Bronchial epithelial cell (primary cell): ENCODE results near the gene PPIF. TPM values are rescaled to one million over a fixed set of nuclear protein-coding genes. Genes with fewer than 3 reads are reported as not detected.
"Not testable (repeated sequence)": the region's sequence is repeated elsewhere in the genome, so short reads cannot be mapped to it uniquely, and the experiment has no call there.

Source experiments
- DNase-seq: peaks from one replicate; pipeline ENCODE4 v3.0.0-alpha.2; 2010; ENCODE audit warnings: low read depth
- FAIRE-seq: peaks from 2 replicates; lab custom pipeline; 2011; peaks lifted over from hg19 to GRCh38; lab: Jason Lieb, UNC
- H3K27me3 ChIP-seq: 2 replicates; pipeline ENCODE4 v1.5.1; 2011; ENCODE audit warnings: low read length; ENCODE audit not compliant: control insufficient read depth, insufficient read depth
- H3K36me3 ChIP-seq: 2 replicates; pipeline ENCODE4 v1.5.1; 2011; ENCODE audit warnings: low read length; ENCODE audit not compliant: control insufficient read depth, insufficient read depth
- H3K4me3 ChIP-seq: 2 replicates; pipeline ENCODE4 v1.5.1; 2011; ENCODE audit warnings: mild to moderate bottlenecking, low read depth, low read length, control low read depth
- total RNA-seq: library from RNA; depleted of rRNA; stranded (reverse); fragments of >200 nt; gene quantifications from 2 replicates; pipeline ENCODE4 v1.2.1, GENCODE V29; 2014
- TF ChIP-seq, protein P1 (sequence below): IDR thresholded peaks from 2 replicates; pipeline ENCODE4 v1.5.1; 2011; ENCODE audit warnings: mild to moderate bottlenecking, moderate library complexity, low read length, control low read depth, inconsistent platforms; ENCODE audit not compliant: insufficient read depth, severe bottlenecking

PPIF gene
- total RNA-seq, 1 donor from 2014 or later, result 27.1 TPM

GRCh38 chr10:79331226-79331625 lies 16.0 kb upstream of the PPIF start:
- TF ChIP-seq, protein P1, sequence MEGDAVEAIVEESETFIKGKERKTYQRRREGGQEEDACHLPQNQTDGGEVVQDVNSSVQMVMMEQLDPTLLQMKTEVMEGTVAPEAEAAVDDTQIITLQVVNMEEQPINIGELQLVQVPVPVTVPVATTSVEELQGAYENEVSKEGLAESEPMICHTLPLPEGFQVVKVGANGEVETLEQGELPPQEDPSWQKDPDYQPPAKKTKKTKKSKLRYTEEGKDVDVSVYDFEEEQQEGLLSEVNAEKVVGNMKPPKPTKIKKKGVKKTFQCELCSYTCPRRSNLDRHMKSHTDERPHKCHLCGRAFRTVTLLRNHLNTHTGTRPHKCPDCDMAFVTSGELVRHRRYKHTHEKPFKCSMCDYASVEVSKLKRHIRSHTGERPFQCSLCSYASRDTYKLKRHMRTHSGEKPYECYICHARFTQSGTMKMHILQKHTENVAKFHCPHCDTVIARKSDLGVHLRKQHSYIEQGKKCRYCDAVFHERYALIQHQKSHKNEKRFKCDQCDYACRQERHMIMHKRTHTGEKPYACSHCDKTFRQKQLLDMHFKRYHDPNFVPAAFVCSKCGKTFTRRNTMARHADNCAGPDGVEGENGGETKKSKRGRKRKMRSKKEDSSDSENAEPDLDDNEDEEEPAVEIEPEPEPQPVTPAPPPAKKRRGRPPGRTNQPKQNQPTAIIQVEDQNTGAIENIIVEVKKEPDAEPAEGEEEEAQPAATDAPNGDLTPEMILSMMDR, result no peak
- Histone ChIP-seq H3K4me3 (no peak overlapping the region), H3K27me3 (no peaks in the 10 kb centered on the region), H3K36me3 (no peaks in the 10 kb centered on the region)
- no peak for FAIRE-seq
- DNase-seq, result no peak

- Histone ChIP-seq H3K27me3 (no peaks in the 10 kb centered on the region), H3K4me3 (no peak overlapping the region), H3K36me3 (no peaks in the 10 kb centered on the region)
- DNase-seq (peak; percentile 66), FAIRE-seq (no peak)
- TF ChIP-seq, protein P1, result no peak
Measured at GRCh38 chr10:79331709-79332108, 15.6 kb upstream of the PPIF start.

GRCh38 chr10:79332610-79333315 lies 14.5 kb upstream of the PPIF start:
- not testable (repeated sequence) for H3K36me3 ChIP-seq, DNase-seq, H3K27me3 ChIP-seq, FAIRE-seq, H3K4me3 ChIP-seq

DNA sequence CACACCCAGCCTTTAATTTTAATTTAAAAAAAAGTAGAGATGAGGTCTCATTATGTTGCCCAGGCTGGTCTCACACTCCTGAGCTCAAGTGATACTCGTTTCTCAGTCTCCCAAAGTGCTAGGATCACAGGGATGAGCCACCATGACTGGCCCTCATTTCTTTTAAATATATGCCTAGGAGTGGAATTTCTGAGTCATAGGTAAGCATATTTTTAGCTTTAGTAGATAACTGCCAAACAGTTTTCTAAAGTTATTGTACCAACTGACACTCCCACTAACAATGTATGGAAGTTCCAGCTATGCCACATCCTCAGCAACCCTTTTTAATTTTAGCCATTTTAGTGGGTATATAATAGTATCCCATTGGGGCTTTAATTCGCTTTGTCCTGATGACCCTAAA lies 13.8 kb upstream of the PPIF start:
- no peaks in the 10 kb centered on the region for H3K27me3 ChIP-seq

DNA sequence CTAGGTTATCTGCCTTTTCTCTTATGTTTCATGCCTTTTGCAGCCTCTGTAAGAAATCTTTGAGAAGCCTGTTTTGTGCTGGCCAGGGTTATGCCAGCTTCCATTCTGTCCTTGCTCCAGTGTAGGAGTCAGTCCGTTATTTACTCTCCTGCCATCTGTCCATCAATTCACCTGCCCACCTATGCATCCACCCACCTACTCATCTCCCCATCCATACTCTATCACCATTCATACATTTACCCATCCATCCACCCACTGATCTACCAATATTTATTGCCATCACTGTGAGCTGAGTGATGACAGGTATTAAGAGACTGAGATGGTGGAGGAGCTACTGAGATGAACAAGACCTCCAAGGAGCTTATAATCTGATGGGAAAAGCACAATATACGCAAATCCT lies 12.7 kb upstream of the PPIF start:
- no peaks in the 10 kb centered on the region for H3K36me3 ChIP-seq
- no peaks in the 10 kb centered on the region for H3K27me3 ChIP-seq
- FAIRE-seq (no peak), DNase-seq (no peak)
- TF ChIP-seq, protein P1, result no peak
- H3K4me3 ChIP-seq, result no peak overlapping the region

More for the DNA sequence above, 13.8 kb upstream of the PPIF start:
- Histone ChIP-seq H3K4me3 (no peak overlapping the region), H3K36me3 (no peaks in the 10 kb centered on the region)
- no peak for FAIRE-seq
- TF ChIP-seq, protein P1, result no peak
- DNase-seq, result peak; percentile 94

GRCh38 chr10:79335094-79335469 lies 12.2 kb upstream of the PPIF start:
- Histone ChIP-seq H3K36me3 (no peaks in the 10 kb centered on the region), H3K27me3 (no peaks in the 10 kb centered on the region), H3K4me3 (no peak overlapping the region)
- TF ChIP-seq, protein P1, result no peak
- DNase-seq (no peak), FAIRE-seq (no peak)
